ENCODE results near the gene PATZ1. TPM values are rescaled to one million over a fixed set of nuclear protein-coding genes. Genes with fewer than 3 reads are reported as not detected.
A peak's percentile ranks its signal among the peaks of the same experiment; 100 is the strongest.

PATZ1 gene
- total and polyA plus RNA-seq, 2 donors (not counting 3 experiments of a cell fraction or from before 2014, with no cell fraction given), result 19.7 to 23.7 TPM

- Histone ChIP-seq H3K9me3 (replicated peaks; ENCODE audit: control insufficient read depth, insufficient read depth, low read length) (no peaks in the 10 kb centered on the region), H3K4me2 (ENCODE audit: insufficient read depth, low read length) (peak overlapping the region; percentile 33), H4K20me1 (replicated peaks; ENCODE audit: control insufficient read depth, extremely low read depth, insufficient read depth, low read length) (no peaks in the 10 kb centered on the region), H2AFZ (ENCODE audit: low read depth, low read length) (no peak overlapping the region), H3K4me1 (ENCODE audit: control insufficient read depth, extremely low read depth, insufficient read depth, low read length) (peaks cover 39% of the 10 kb centered on the region), H3K27ac (ENCODE audit: insufficient read depth, low read depth, low read length) (peak overlapping the region; percentile 7), H3K9ac (replicated peaks; ENCODE audit: extremely low read depth, insufficient read depth, low read length) (no peak overlapping the region), H3K9me1 (replicated peaks; ENCODE audit: control insufficient read depth, extremely low read depth, insufficient read depth, low read length) (no peaks in the 10 kb centered on the region), H3K36me3 (ENCODE audit: control insufficient read depth in 2 of 2, extremely low read depth in 1 of 2, insufficient read depth in 2 of 2, low read length in 2 of 2) (peaks cover 4 to 10% of the 10 kb centered on the region in 2 experiments), H3K4me3 (replicated peaks in 1 of 3; ENCODE audit: insufficient read depth in 1 of 3, low read depth in 1 of 3, low read length in 3 of 3) (peak overlapping the region in 2 of 3 experiments; percentile 6 to 31), H3K79me2 (ENCODE audit: control insufficient read depth, insufficient read depth, low read length) (peaks cover 19% of the 10 kb centered on the region), H3K27me3 (ENCODE audit: control insufficient read depth in 2 of 2, insufficient read depth in 2 of 2, low read length in 2 of 2) (no peaks in the 10 kb centered on the region)
- ChIA-PET CTCF (interaction anchor here (0.9 kb wide), 1 partner anchor 30 kb away, joined by 3 read pairs; no protein-coding TSS in a partner anchor), POLR2A (interaction anchor here (0.9 kb wide), 1 partner anchor 73 kb away, joined by 3 read pairs; no protein-coding TSS in a partner anchor)
- TSS peak; percentile 13 for BruUV-seq (replicated peaks)
- dilution Hi-C loops (cut with MboI; ENCODE audit: extremely low pct_ligation_motif_present, low sequenced_read_pairs) (no loop called here), intact Hi-C loops (cut with micrococcal nuclease) (no loop called here)
- no peak for TF ChIP-seq POLR2AphosphoS5 (IDR thresholded peaks at IDR 0.05; ENCODE audit: insufficient read depth, low read depth, low read length)
- TF ChIP-seq GATA2 (IDR thresholded peaks at IDR 0.05; ENCODE audit: insufficient read depth, insufficient read length, low read depth, low read length), result no peak
- DNase-seq (ENCODE audit: low read depth, low spot score), result peak; percentile 46
- peak; percentile 42 for FAIRE-seq
Measured at GRCh38 chr22:31343235-31344191, 2.6 kb downstream of the PATZ1 start.

- Histone ChIP-seq H3K79me2 (ENCODE audit: control insufficient read depth, insufficient read depth, low read length) (peaks cover 19% of the 10 kb centered on the region), H3K4me3 (replicated peaks in 1 of 3; ENCODE audit: insufficient read depth in 1 of 3, low read depth in 1 of 3, low read length in 3 of 3) (no peak overlapping the region), H3K9ac (replicated peaks; ENCODE audit: extremely low read depth, insufficient read depth, low read length) (no peak overlapping the region), H3K36me3 (ENCODE audit: control insufficient read depth in 2 of 2, extremely low read depth in 1 of 2, insufficient read depth in 2 of 2, low read length in 2 of 2) (peaks cover 4 to 11% of the 10 kb centered on the region in 2 experiments), H3K9me3 (replicated peaks; ENCODE audit: control insufficient read depth, insufficient read depth, low read length) (no peaks in the 10 kb centered on the region), H4K20me1 (replicated peaks; ENCODE audit: control insufficient read depth, extremely low read depth, insufficient read depth, low read length) (no peaks in the 10 kb centered on the region), H3K9me1 (replicated peaks; ENCODE audit: control insufficient read depth, extremely low read depth, insufficient read depth, low read length) (no peaks in the 10 kb centered on the region), H3K27me3 (ENCODE audit: control insufficient read depth in 2 of 2, insufficient read depth in 2 of 2, low read length in 2 of 2) (no peaks in the 10 kb centered on the region), H3K27ac (ENCODE audit: insufficient read depth, low read depth, low read length) (no peak overlapping the region), H3K4me1 (ENCODE audit: control insufficient read depth, extremely low read depth, insufficient read depth, low read length) (peaks cover 37% of the 10 kb centered on the region), H3K4me2 (ENCODE audit: insufficient read depth, low read length) (peak overlapping the region; percentile 33), H2AFZ (ENCODE audit: low read depth, low read length) (no peak overlapping the region)
- POLR2A ChIA-PET, result interaction anchor here (0.9 kb wide), 1 partner anchor 72 kb away, joined by 3 read pairs; no protein-coding TSS in a partner anchor
- DNase-seq (ENCODE audit: low read depth, low spot score) (no peak), FAIRE-seq (no peak)
- intact Hi-C loops (cut with micrococcal nuclease) (no loop called here), dilution Hi-C loops (cut with MboI; ENCODE audit: extremely low pct_ligation_motif_present, low sequenced_read_pairs) (no loop called here)
- TF ChIP-seq MYC (IDR thresholded peaks at IDR 0.05; ENCODE audit: low read depth, low read length), result no peak
- TF ChIP-seq CTCF (IDR thresholded peaks at IDR 0.05; ENCODE audit: extremely low read depth in 1 of 2, insufficient read depth in 1 of 2, low read depth in 1 of 2, low read length in 2 of 2), result no peak
- TF ChIP-seq POLR2AphosphoS5 (IDR thresholded peaks at IDR 0.05; ENCODE audit: insufficient read depth, low read depth, low read length), result no peak
- no peak for TF ChIP-seq MAX (IDR thresholded peaks at IDR 0.05; ENCODE audit: insufficient read depth, insufficient read length)
- no peak for TF ChIP-seq JUN (IDR thresholded peaks at IDR 0.05; ENCODE audit: borderline replicate concordance, insufficient read depth, insufficient read length, low read depth)
- TF ChIP-seq EZH2 (IDR thresholded peaks at IDR 0.05; ENCODE audit: borderline replicate concordance, low read depth, low read length, severe bottlenecking), result no peak
- no peak for TF ChIP-seq GATA2 (IDR thresholded peaks at IDR 0.05; ENCODE audit: insufficient read depth, insufficient read length, low read depth, low read length)
- TF ChIP-seq POLR2A (IDR thresholded peaks at IDR 0.05; ENCODE audit: low read depth, low read length), result no peak
- no peak for TF ChIP-seq FOS (IDR thresholded peaks at IDR 0.05; ENCODE audit: borderline replicate concordance, insufficient read depth, low read length)
- no TSS peak for BruUV-seq (replicated peaks)
- CTCF ChIA-PET, result interaction anchor here (0.9 kb wide), 1 partner anchor 29 kb away, joined by 3 read pairs; no protein-coding TSS in a partner anchor
Measured at GRCh38 chr22:31342389-31343140, 3.6 kb downstream of the PATZ1 start.
